Astrocyte (in vitro differentiated cells and primary cell): ENCODE results near the gene CELF4.

Source experiments
- CTCF ChIP-seq: IDR thresholded peaks from 2 replicates; pipeline ENCODE4 v1.5.1; 2011; ENCODE audit warnings: low read depth, mild to moderate bottlenecking, inconsistent platforms, low read length, moderate library complexity; ENCODE audit not compliant: insufficient read depth
- EZH2 ChIP-seq: IDR thresholded peaks from 2 replicates; pipeline ENCODE4 v1.6.1; 2012; ENCODE audit warnings: mild to moderate bottlenecking, low read length, inconsistent platforms; ENCODE audit not compliant: insufficient read depth

- TF ChIP-seq CTCF (no peak), EZH2 (no peak)
Observed at GRCh38 chr18:37611614-37612279, 46.1 kb upstream of the CELF4 start.
